ENCODE data around the gene PRAME.

PRAME gene

GRCh38 chr22:22574361-22574760, 15.3 kb upstream of the PRAME start:
- no peak overlapping the region for H3K27ac Mint-ChIP-seq (ENCODE audit: low read depth)
- ATAC-seq (replicated peaks; ENCODE audit: extremely low read depth, poor library complexity, severe bottlenecking), result no peak
- no peaks in the 10 kb centered on the region for H3K4me1 Mint-ChIP-seq
- no peak overlapping the region for H3K4me3 Mint-ChIP-seq
- H3K9me3 Mint-ChIP-seq, result no peaks in the 10 kb centered on the region
- no peak for DNase-seq (ENCODE audit: low spot score in 2 of 2)
- H3K27me3 Mint-ChIP-seq, result peaks cover 32% of the 10 kb centered on the region
- H3K36me3 Mint-ChIP-seq (ENCODE audit: insufficient read depth), result no peaks in the 10 kb centered on the region

- Mint-ChIP-seq H3K27me3 (peaks cover 42% of the 10 kb centered on the region), H3K4me3 (no peak overlapping the region), H3K9me3 (no peaks in the 10 kb centered on the region), H3K36me3 (ENCODE audit: insufficient read depth) (no peaks in the 10 kb centered on the region), H3K27ac (ENCODE audit: low read depth) (no peak overlapping the region), H3K4me1 (no peaks in the 10 kb centered on the region)
- ATAC-seq (replicated peaks; ENCODE audit: extremely low read depth, poor library complexity, severe bottlenecking) (no peak), DNase-seq (ENCODE audit: low spot score in 2 of 2) (no peak)
These were observed 14.2 kb upstream of the PRAME start for GRCh38 chr22:22573047-22573889.

GRCh38 chr22:22571862-22572261, 12.8 kb upstream of the PRAME start:
- Mint-ChIP-seq H3K4me1 (no peaks in the 10 kb centered on the region), H3K27ac (ENCODE audit: low read depth) (no peak overlapping the region), H3K36me3 (ENCODE audit: insufficient read depth) (no peaks in the 10 kb centered on the region), H3K27me3 (peaks cover 57% of the 10 kb centered on the region), H3K4me3 (no peak overlapping the region), H3K9me3 (no peaks in the 10 kb centered on the region)
- DNase-seq (ENCODE audit: low spot score in 2 of 2) (no peak), ATAC-seq (replicated peaks; ENCODE audit: extremely low read depth, poor library complexity, severe bottlenecking) (no peak)

- Mint-ChIP-seq H3K9me3 (no peaks in the 10 kb centered on the region), H3K4me1 (no peaks in the 10 kb centered on the region), H3K27ac (ENCODE audit: low read depth) (no peak overlapping the region), H3K36me3 (ENCODE audit: insufficient read depth) (no peaks in the 10 kb centered on the region), H3K4me3 (no peak overlapping the region), H3K27me3 (peaks cover 61% of the 10 kb centered on the region)
- ATAC-seq (replicated peaks; ENCODE audit: extremely low read depth, poor library complexity, severe bottlenecking), result no peak
- DNase-seq (ENCODE audit: low spot score in 2 of 2), result no peak
These were observed 12.4 kb upstream of the PRAME start for GRCh38 chr22:22571429-22571828.

- no peak overlapping the region for H3K4me3 Mint-ChIP-seq
- no peak for ATAC-seq (replicated peaks; ENCODE audit: extremely low read depth, poor library complexity, severe bottlenecking)
- H3K4me1 Mint-ChIP-seq, result no peaks in the 10 kb centered on the region
- H3K27ac Mint-ChIP-seq (ENCODE audit: low read depth), result no peak overlapping the region
- H3K9me3 Mint-ChIP-seq, result no peaks in the 10 kb centered on the region
- peaks cover 70% of the 10 kb centered on the region for H3K27me3 Mint-ChIP-seq
- no peaks in the 10 kb centered on the region for H3K36me3 Mint-ChIP-seq (ENCODE audit: insufficient read depth)
- no peak for DNase-seq (ENCODE audit: low spot score in 2 of 2)
These were observed 10.2 kb upstream of the PRAME start for GRCh38 chr22:22569218-22569617.

- H3K4me3 Mint-ChIP-seq, result no peak overlapping the region
- H3K27ac Mint-ChIP-seq (ENCODE audit: low read depth), result no peak overlapping the region
- DNase-seq (ENCODE audit: low spot score in 2 of 2) (no peak), ATAC-seq (replicated peaks; ENCODE audit: extremely low read depth, poor library complexity, severe bottlenecking) (no peak)
- H3K9me3 Mint-ChIP-seq, result no peaks in the 10 kb centered on the region
- peaks cover 44% of the 10 kb centered on the region for H3K27me3 Mint-ChIP-seq
- H3K4me1 Mint-ChIP-seq, result no peaks in the 10 kb centered on the region
- no peaks in the 10 kb centered on the region for H3K36me3 Mint-ChIP-seq (ENCODE audit: insufficient read depth)
These were observed 6.9 kb upstream of the PRAME start for GRCh38 chr22:22565981-22566380.

GRCh38 chr22:22558071-22558971, 744 bp downstream of the PRAME start:
- DNase-seq (ENCODE audit: low spot score in 2 of 2) (no peak), ATAC-seq (replicated peaks; ENCODE audit: extremely low read depth, poor library complexity, severe bottlenecking) (no peak)
- no peaks in the 10 kb centered on the region for H3K9me3 Mint-ChIP-seq
- no peak overlapping the region for H3K4me3 Mint-ChIP-seq
- peaks cover 5% of the 10 kb centered on the region for H3K4me1 Mint-ChIP-seq
- H3K27me3 Mint-ChIP-seq, result no peaks in the 10 kb centered on the region
- H3K27ac Mint-ChIP-seq (ENCODE audit: low read depth), result no peak overlapping the region
- H3K36me3 Mint-ChIP-seq (ENCODE audit: insufficient read depth), result no peaks in the 10 kb centered on the region

GRCh38 chr22:22556995-22557925, 1.8 kb downstream of the PRAME start:
- no peak for DNase-seq (ENCODE audit: low spot score in 2 of 2)
- Mint-ChIP-seq H3K4me3 (no peak overlapping the region), H3K9me3 (no peaks in the 10 kb centered on the region), H3K27me3 (no peaks in the 10 kb centered on the region), H3K27ac (ENCODE audit: low read depth) (no peak overlapping the region), H3K4me1 (peaks cover 5% of the 10 kb centered on the region), H3K36me3 (ENCODE audit: insufficient read depth) (peaks cover 2% of the 10 kb centered on the region)
- no peak for ATAC-seq (replicated peaks; ENCODE audit: extremely low read depth, poor library complexity, severe bottlenecking)

- Mint-ChIP-seq H3K4me3 (no peak overlapping the region), H3K36me3 (ENCODE audit: insufficient read depth) (peaks cover 2% of the 10 kb centered on the region), H3K27me3 (no peaks in the 10 kb centered on the region), H3K4me1 (peaks cover 5% of the 10 kb centered on the region), H3K9me3 (no peaks in the 10 kb centered on the region), H3K27ac (ENCODE audit: low read depth) (no peak overlapping the region)
- DNase-seq (ENCODE audit: low spot score in 2 of 2), result no peak
- ATAC-seq (replicated peaks; ENCODE audit: extremely low read depth, poor library complexity, severe bottlenecking), result no peak
These were observed 2.5 kb downstream of the PRAME start for GRCh38 chr22:22556578-22556977.

- no peak for DNase-seq (ENCODE audit: low spot score in 2 of 2)
- H3K4me3 Mint-ChIP-seq, result no peak overlapping the region
- H3K4me1 Mint-ChIP-seq, result peaks cover 5% of the 10 kb centered on the region
- no peak for ATAC-seq (replicated peaks; ENCODE audit: extremely low read depth, poor library complexity, severe bottlenecking)
- no peak overlapping the region for H3K27ac Mint-ChIP-seq (ENCODE audit: low read depth)
- peaks cover 2% of the 10 kb centered on the region for H3K36me3 Mint-ChIP-seq (ENCODE audit: insufficient read depth)
- no peaks in the 10 kb centered on the region for H3K9me3 Mint-ChIP-seq
- no peaks in the 10 kb centered on the region for H3K27me3 Mint-ChIP-seq
These were observed 3.5 kb downstream of the PRAME start for GRCh38 chr22:22555596-22555995.

- H3K9me3 Mint-ChIP-seq, result no peaks in the 10 kb centered on the region
- H3K27me3 Mint-ChIP-seq, result no peaks in the 10 kb centered on the region
- peaks cover 5% of the 10 kb centered on the region for H3K4me1 Mint-ChIP-seq
- H3K36me3 Mint-ChIP-seq (ENCODE audit: insufficient read depth), result peaks cover 2% of the 10 kb centered on the region
- no peak overlapping the region for H3K27ac Mint-ChIP-seq (ENCODE audit: low read depth)
- DNase-seq (ENCODE audit: low spot score in 2 of 2) (no peak), ATAC-seq (replicated peaks; ENCODE audit: extremely low read depth, poor library complexity, severe bottlenecking) (no peak)
- H3K4me3 Mint-ChIP-seq, result no peak overlapping the region
These were observed 4.3 kb downstream of the PRAME start for GRCh38 chr22:22554587-22555284.

Data from central memory CD8-positive, alpha-beta T cell (primary cell).